Brain microvascular endothelial cell (primary cell): ENCODE results near the gene TMEM151B.
"Not testable (repeated sequence)": the region's sequence is repeated elsewhere in the genome, so short reads cannot be mapped to it uniquely, and the experiment has no call there.

ENCODE experiments used
- DNase-seq: peaks from one replicate; pipeline ENCODE4 v3.0.0-alpha.2; 2020
- H3K27ac ChIP-seq: fragments of 250-450 bp; sonication (Bioruptor Pico); 2 replicates; pipeline ENCODE4 v1.5.1; 2020; ENCODE audit warnings: mild to moderate bottlenecking, moderate library complexity
- H3K27me3 ChIP-seq: fragments of 250-450 bp; sonication (Bioruptor Pico); replicated peaks from 2 replicates; pipeline ENCODE4 v1.5.1; 2020; ENCODE audit warnings: mild to moderate bottlenecking
- H3K36me3 ChIP-seq: fragments of 250-450 bp; sonication (Bioruptor Pico); replicated peaks from 2 replicates; pipeline ENCODE4 v1.5.1; 2020; ENCODE audit warnings: mild to moderate bottlenecking
- H3K4me3 ChIP-seq: 2 replicates; pipeline ENCODE4 v1.5.1; 2011; ENCODE audit warnings: low read depth, mild to moderate bottlenecking, control low read depth, low read length, moderate library complexity
- CTCF ChIP-seq: IDR thresholded peaks from 2 replicates; pipeline ENCODE4 v1.5.1; 2011; ENCODE audit warnings: low read depth, mild to moderate bottlenecking, moderate library complexity, low read length, control low read depth, inconsistent platforms; ENCODE audit errors: missing control alignments
- in situ Hi-C: cut with HindIII; loops from 2 replicates; pipeline ENCODE4 v1.10.0; 2017; ENCODE audit warnings: low sequenced_read_pairs, low pct_ligation_motif_present

TMEM151B gene

GRCh38 chr6:44349904-44350649 is 79.8 kb downstream of the TMEM151B start:
- H3K27ac ChIP-seq: no peak overlapping the region
- no peak for TF ChIP-seq CTCF
- H3K27me3 ChIP-seq: peaks cover 6% of the 10 kb centered on the region
- in situ Hi-C loops: no loop called here
- H3K36me3 ChIP-seq: no peaks in the 10 kb centered on the region
- no peak overlapping the region for H3K4me3 ChIP-seq
- DNase-seq: no peak

GRCh38 chr6:44350650-44350994 is 80.4 kb downstream of the TMEM151B start:
- H3K4me3 ChIP-seq, H3K27me3 ChIP-seq, H3K36me3 ChIP-seq, DNase-seq, in situ Hi-C loops, H3K27ac ChIP-seq: not testable (repeated sequence)

- Histone ChIP-seq H3K27ac (no peak overlapping the region), H3K4me3 (no peak overlapping the region), H3K27me3 (peaks cover 2% of the 10 kb centered on the region), H3K36me3 (no peaks in the 10 kb centered on the region)
- no peak for DNase-seq
- no peak for TF ChIP-seq CTCF
- in situ Hi-C loops: no loop called here
Observed at GRCh38 chr6:44352259-44352658, 82.0 kb downstream of the TMEM151B start.

GRCh38 chr6:44353336-44353735 is 83.1 kb downstream of the TMEM151B start:
- Histone ChIP-seq H3K27ac (no peak overlapping the region), H3K27me3 (peaks cover 2% of the 10 kb centered on the region), H3K36me3 (no peaks in the 10 kb centered on the region), H3K4me3 (no peak overlapping the region)
- in situ Hi-C loops: no loop called here
- no peak for DNase-seq
- TF ChIP-seq CTCF: no peak

GRCh38 chr6:44355640-44356039 is 85.4 kb downstream of the TMEM151B start:
- in situ Hi-C loops: no loop called here
- DNase-seq: no peak
- Histone ChIP-seq H3K4me3 (no peak overlapping the region), H3K27ac (no peak overlapping the region), H3K36me3 (no peaks in the 10 kb centered on the region), H3K27me3 (peaks cover 2% of the 10 kb centered on the region)
- no peak for TF ChIP-seq CTCF

- TF ChIP-seq CTCF: no peak
- in situ Hi-C loops: no loop called here
- no peak for DNase-seq
- Histone ChIP-seq H3K27ac (no peak overlapping the region), H3K4me3 (no peak overlapping the region), H3K27me3 (peaks cover 2% of the 10 kb centered on the region), H3K36me3 (no peaks in the 10 kb centered on the region)
Observed at GRCh38 chr6:44356487-44356886, 86.2 kb downstream of the TMEM151B start.
